Stimulated activated CD4-positive, alpha-beta T cell treated with anti-CD3 and anti-CD28 coated beads, Interleukin-12 subunit alpha, Interleukin-12 subunit beta, amount 100 ng/mL, for 48 hours (primary cell): ENCODE data around the gene ZSWIM4.

Source experiments
- DNase-seq, 3 donors: peaks; one replicate each; pipeline ENCODE4 v3.0.0-alpha.2; 2020; ENCODE audit warnings: low read depth in 2 of 3, low spot score in 1 of 3

ZSWIM4 gene

GRCh38 chr19:13833330-13834243 lies 38.3 kb downstream of the ZSWIM4 start:
- peak; percentile 88 to 94 (median 91) for DNase-seq

- no peak for DNase-seq
Observed at GRCh38 chr19:13834244-13835069, 39.2 kb downstream of the ZSWIM4 start.

- DNase-seq = no peak
Observed at GRCh38 chr19:13835791-13836723, 40.8 kb downstream of the ZSWIM4 start.

GRCh38 chr19:13838435-13839129 lies 43.3 kb downstream of the ZSWIM4 start:
- DNase-seq = no peak

- DNase-seq = peak; percentile 76 to 85 (median 84)
Observed at GRCh38 chr19:13839130-13839937, 44.1 kb downstream of the ZSWIM4 start.

- no peak for DNase-seq
Observed at GRCh38 chr19:13839938-13840304, 44.7 kb downstream of the ZSWIM4 start.

- no peak for DNase-seq
Observed at GRCh38 chr19:13840305-13841085, 45.3 kb downstream of the ZSWIM4 start.

- DNase-seq = no peak
Observed at GRCh38 chr19:13841086-13841961, 46.1 kb downstream of the ZSWIM4 start.

- no peak for DNase-seq
Observed at GRCh38 chr19:13841962-13842290, 46.7 kb downstream of the ZSWIM4 start.

- peak in 1 of 3 donors; percentile 67 for DNase-seq
Observed at GRCh38 chr19:13842291-13843103, 47.3 kb downstream of the ZSWIM4 start.

- DNase-seq = no peak
Observed at GRCh38 chr19:13843104-13843921, 48.1 kb downstream of the ZSWIM4 start.

- no peak for DNase-seq
Observed at GRCh38 chr19:13844130-13844631, 48.9 kb downstream of the ZSWIM4 start.

- peak; percentile 92 to 94 (median 93) for DNase-seq
Observed at GRCh38 chr19:13846557-13847406, 51.5 kb downstream of the ZSWIM4 start.

GRCh38 chr19:13847407-13848339 lies 52.4 kb downstream of the ZSWIM4 start:
- DNase-seq = peak; percentile 65 to 84 (median 71)
